Measurements from ENCODE around the gene DNAH5. TPM values are rescaled to one million over a fixed set of nuclear protein-coding genes. Genes with fewer than 3 reads are reported as not detected.

DNAH5 gene, protein sequence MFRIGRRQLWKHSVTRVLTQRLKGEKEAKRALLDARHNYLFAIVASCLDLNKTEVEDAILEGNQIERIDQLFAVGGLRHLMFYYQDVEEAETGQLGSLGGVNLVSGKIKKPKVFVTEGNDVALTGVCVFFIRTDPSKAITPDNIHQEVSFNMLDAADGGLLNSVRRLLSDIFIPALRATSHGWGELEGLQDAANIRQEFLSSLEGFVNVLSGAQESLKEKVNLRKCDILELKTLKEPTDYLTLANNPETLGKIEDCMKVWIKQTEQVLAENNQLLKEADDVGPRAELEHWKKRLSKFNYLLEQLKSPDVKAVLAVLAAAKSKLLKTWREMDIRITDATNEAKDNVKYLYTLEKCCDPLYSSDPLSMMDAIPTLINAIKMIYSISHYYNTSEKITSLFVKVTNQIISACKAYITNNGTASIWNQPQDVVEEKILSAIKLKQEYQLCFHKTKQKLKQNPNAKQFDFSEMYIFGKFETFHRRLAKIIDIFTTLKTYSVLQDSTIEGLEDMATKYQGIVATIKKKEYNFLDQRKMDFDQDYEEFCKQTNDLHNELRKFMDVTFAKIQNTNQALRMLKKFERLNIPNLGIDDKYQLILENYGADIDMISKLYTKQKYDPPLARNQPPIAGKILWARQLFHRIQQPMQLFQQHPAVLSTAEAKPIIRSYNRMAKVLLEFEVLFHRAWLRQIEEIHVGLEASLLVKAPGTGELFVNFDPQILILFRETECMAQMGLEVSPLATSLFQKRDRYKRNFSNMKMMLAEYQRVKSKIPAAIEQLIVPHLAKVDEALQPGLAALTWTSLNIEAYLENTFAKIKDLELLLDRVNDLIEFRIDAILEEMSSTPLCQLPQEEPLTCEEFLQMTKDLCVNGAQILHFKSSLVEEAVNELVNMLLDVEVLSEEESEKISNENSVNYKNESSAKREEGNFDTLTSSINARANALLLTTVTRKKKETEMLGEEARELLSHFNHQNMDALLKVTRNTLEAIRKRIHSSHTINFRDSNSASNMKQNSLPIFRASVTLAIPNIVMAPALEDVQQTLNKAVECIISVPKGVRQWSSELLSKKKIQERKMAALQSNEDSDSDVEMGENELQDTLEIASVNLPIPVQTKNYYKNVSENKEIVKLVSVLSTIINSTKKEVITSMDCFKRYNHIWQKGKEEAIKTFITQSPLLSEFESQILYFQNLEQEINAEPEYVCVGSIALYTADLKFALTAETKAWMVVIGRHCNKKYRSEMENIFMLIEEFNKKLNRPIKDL (N-terminal part only)
- total RNA-seq (not detected), total RNA-seq (0 to 0.18 (median 0) reads per million in 172 experiments)
- not detected for polyA plus RNA-seq (2013, experiment 1 of 2)
- polyA plus RNA-seq (2013, experiment 2 of 2) = 0.01 TPM

DNA sequence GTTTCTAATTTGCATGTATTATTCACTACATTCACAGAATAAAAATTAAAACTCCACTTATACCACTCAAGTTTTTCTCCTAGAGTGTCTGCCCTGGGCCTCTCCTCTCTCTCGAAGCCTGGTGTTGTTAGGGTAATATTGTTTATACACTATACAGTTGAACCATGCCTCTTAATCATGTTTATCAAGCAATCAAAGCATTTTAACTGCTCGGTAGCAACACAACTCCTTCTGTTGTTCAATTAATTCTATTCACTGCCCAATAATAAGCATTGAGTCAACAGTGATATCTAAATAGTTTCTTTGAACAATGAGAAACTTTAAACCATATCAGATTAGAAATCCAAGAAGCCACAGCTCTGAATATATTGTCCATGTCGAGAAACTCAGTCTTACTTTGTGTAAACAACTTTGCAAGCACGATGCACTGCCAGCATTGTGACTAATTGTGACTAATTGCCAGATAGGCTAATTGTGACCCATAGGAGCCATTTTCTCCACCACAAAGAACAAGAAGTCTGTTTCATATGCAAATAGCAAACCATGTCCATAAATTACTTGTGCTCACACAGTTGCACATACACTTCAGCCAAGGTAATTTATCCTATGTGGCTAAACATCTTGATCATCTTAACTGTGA is at the start of gene DNAH5:
TSS of gene DNAH5 (minus strand) at position 129 of the 640 bp plus-strand sequence. CDS start 250 bp downstream, outside the sequence.
- Mint-ChIP-seq H3K36me3 (ENCODE audit: low read depth) (no peaks in the 10 kb centered on the region), H3K4me1 (ENCODE audit: low read depth) (no peaks in the 10 kb centered on the region), H3K9me3 (peaks cover 2% of the 10 kb centered on the region), H3K27ac (no peak within 1 kb of the TSS), H3K27me3 (no peaks in the 10 kb centered on the region), H3K4me3 (no peak within 1 kb of the TSS)
- intact Hi-C loops (cut with DNase I, micrococcal nuclease) = no loop called here
- H3K27ac ChIP-seq (ENCODE audit: low read depth in 1 of 2, low read length in 2 of 2) = no peak within 1 kb of the TSS
- no peaks in the 10 kb centered on the region for H3K4me1 ChIP-seq (ENCODE audit: insufficient read depth, low read length)
- no peak within 1 kb of the TSS for H3K4me3 ChIP-seq (ENCODE audit: low read length)
- DNase-seq (no peak), ATAC-seq (ENCODE audit: poor library complexity) (no peak)
- ChIA-PET POLR2A (no interaction called here), CTCF (no interaction called here)
- peaks cover 0 to 5% of the 10 kb centered on the region in 2 experiments for H3K9me3 ChIP-seq (ENCODE audit: control insufficient read depth in 1 of 2, insufficient read depth in 1 of 2, low read length in 2 of 2)
- no peaks in the 10 kb centered on the region for H3K27me3 ChIP-seq (ENCODE audit: control insufficient read depth in 1 of 2, insufficient read depth in 2 of 2, low read length in 2 of 2)
- TF ChIP-seq, protein P1, sequence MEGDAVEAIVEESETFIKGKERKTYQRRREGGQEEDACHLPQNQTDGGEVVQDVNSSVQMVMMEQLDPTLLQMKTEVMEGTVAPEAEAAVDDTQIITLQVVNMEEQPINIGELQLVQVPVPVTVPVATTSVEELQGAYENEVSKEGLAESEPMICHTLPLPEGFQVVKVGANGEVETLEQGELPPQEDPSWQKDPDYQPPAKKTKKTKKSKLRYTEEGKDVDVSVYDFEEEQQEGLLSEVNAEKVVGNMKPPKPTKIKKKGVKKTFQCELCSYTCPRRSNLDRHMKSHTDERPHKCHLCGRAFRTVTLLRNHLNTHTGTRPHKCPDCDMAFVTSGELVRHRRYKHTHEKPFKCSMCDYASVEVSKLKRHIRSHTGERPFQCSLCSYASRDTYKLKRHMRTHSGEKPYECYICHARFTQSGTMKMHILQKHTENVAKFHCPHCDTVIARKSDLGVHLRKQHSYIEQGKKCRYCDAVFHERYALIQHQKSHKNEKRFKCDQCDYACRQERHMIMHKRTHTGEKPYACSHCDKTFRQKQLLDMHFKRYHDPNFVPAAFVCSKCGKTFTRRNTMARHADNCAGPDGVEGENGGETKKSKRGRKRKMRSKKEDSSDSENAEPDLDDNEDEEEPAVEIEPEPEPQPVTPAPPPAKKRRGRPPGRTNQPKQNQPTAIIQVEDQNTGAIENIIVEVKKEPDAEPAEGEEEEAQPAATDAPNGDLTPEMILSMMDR (IDR thresholded peaks at IDR 0.05) = no peak
- H3K36me3 ChIP-seq (ENCODE audit: insufficient read depth, low read length) = no peaks in the 10 kb centered on the region

- TF ChIP-seq, protein P1 (IDR thresholded peaks at IDR 0.05) = no peak
- POLR2A ChIA-PET = no interaction called here
- Mint-ChIP-seq H3K4me1 (ENCODE audit: low read depth) (no peaks in the 10 kb centered on the region), H3K4me3 (no peak overlapping the region), H3K27me3 (peaks cover 8% of the 10 kb centered on the region), H3K27ac (no peak overlapping the region), H3K9me3 (peaks cover 4% of the 10 kb centered on the region), H3K36me3 (ENCODE audit: low read depth) (no peaks in the 10 kb centered on the region)
- no peaks in the 10 kb centered on the region for H3K36me3 ChIP-seq (ENCODE audit: insufficient read depth, low read length)
- H3K4me3 ChIP-seq (ENCODE audit: low read length) = no peak overlapping the region
- CTCF ChIA-PET = no interaction called here
- no peak overlapping the region for H3K27ac ChIP-seq (ENCODE audit: low read depth in 1 of 2, low read length in 2 of 2)
- peaks cover 0 to 17% of the 10 kb centered on the region in 2 experiments for H3K9me3 ChIP-seq (ENCODE audit: control insufficient read depth in 1 of 2, insufficient read depth in 1 of 2, low read length in 2 of 2)
- ATAC-seq (ENCODE audit: poor library complexity) (no peak), DNase-seq (no peak)
- no peaks in the 10 kb centered on the region for H3K4me1 ChIP-seq (ENCODE audit: insufficient read depth, low read length)
- no peaks in the 10 kb centered on the region for H3K27me3 ChIP-seq (ENCODE audit: control insufficient read depth in 1 of 2, insufficient read depth in 2 of 2, low read length in 2 of 2)
- intact Hi-C loops (cut with DNase I, micrococcal nuclease) = loop anchor here in 1 of 2 experiments (10.0 kb wide), 1 partner anchor 271 kb away; no protein-coding TSS in a partner anchor
Observed at GRCh38 chr5:13993926-13994325, 49.4 kb upstream of the DNAH5 start.
